SK-N-SH (cell line): ENCODE results near the gene DAPK3. TPM values are rescaled to one million over a fixed set of nuclear protein-coding genes. Genes with fewer than 3 reads are reported as not detected.

Experiments
- CTCF ChIA-PET: fragments of 300-600, 350-600 bp; formaldehyde crosslinking; extraction: SDS; loops from one replicate; lab custom pipeline; 2021; lab: Yijun Ruan, JAX
- POLR2A ChIA-PET: fragments of 350-600 bp; sonication (Branson Sonifier 250); formaldehyde crosslinking; extraction: SDS; loops from one replicate; lab custom pipeline; 2020; ENCODE audit warnings: antibody characterized with exemption, inconsistent platforms; lab: Yijun Ruan, JAX
- DNase-seq: peaks from one replicate; pipeline ENCODE4 v3.0.0; 2012
- H2AFZ ChIP-seq: fragments of 200-600 bp; sonication (generic); 2 replicates; pipeline ENCODE4 v1.8.1; 2016; ENCODE audit warnings: antibody characterized with exemption, mild to moderate bottlenecking, low read depth
- H3F3A ChIP-seq: fragments of 200-600 bp; sonication (generic); replicated peaks from 2 replicates; pipeline ENCODE3; 2016; ENCODE audit warnings: antibody characterized with exemption, mild to moderate bottlenecking; ENCODE audit not compliant: insufficient read depth
- H3K27ac ChIP-seq, 2 experiments: fragments of 200-500 bp in 1 of 2; fragments of 200-600 bp in 1 of 2; sonication (Bioruptor generic) in 1 of 2; sonication (generic), shearing (Covaris generic) in 1 of 2; 2 replicates each; pipeline versions ENCODE4 v1.5.1 to v1.6.1; 2014 to 2016; ENCODE audit warnings: low read depth in 2 of 2, inconsistent platforms in 1 of 2, low read length in 1 of 2, mild to moderate bottlenecking in 1 of 2, mixed read lengths in 1 of 2
- H3K27me3 ChIP-seq: fragments of 200-600 bp; sonication (generic), shearing (Covaris generic); 2 replicates; pipeline ENCODE4 v1.6.1; 2016; ENCODE audit warnings: mixed run types; ENCODE audit not compliant: insufficient read depth
- H3K36me3 ChIP-seq, 2 experiments: fragments of 200-500 bp in 1 of 2; fragments of 200-600 bp in 1 of 2; sonication (Bioruptor generic) in 1 of 2; sonication (generic) in 1 of 2; replicated peaks in 1 of 2; 2 replicates each; pipeline versions ENCODE3 to v1.5.1; 2014 to 2016; ENCODE audit warnings: low read length in 1 of 2, mild to moderate bottlenecking in 1 of 2; ENCODE audit not compliant: insufficient read depth in 2 of 2, control insufficient read depth in 1 of 2
- H3K4me1 ChIP-seq, 2 experiments: fragments of 200-500 bp in 1 of 2; fragments of 200-600 bp in 1 of 2; sonication (Bioruptor generic) in 1 of 2; sonication (generic), shearing (Covaris generic) in 1 of 2; 2 replicates each; pipeline versions ENCODE4 v1.5.1 to v1.6.1; 2014 to 2016; ENCODE audit warnings: low read depth in 1 of 2, low read length in 1 of 2, mixed run types in 1 of 2; ENCODE audit not compliant: insufficient read depth in 2 of 2, control insufficient read depth in 1 of 2
- H3K4me2 ChIP-seq: fragments of 200-600 bp; sonication (generic), shearing (Covaris generic); 2 replicates; pipeline ENCODE4 v1.6.1; 2017; ENCODE audit warnings: mixed run types
- H3K4me3 ChIP-seq, 2 experiments: fragments of 200-500 bp in 1 of 2; fragments of 200-600 bp in 1 of 2; sonication (Bioruptor generic) in 1 of 2; sonication (generic), shearing (Covaris generic) in 1 of 2; 2 replicates each; pipeline versions ENCODE4 v1.5.1 to v1.8.1; 2014 to 2016; ENCODE audit warnings: low read depth in 2 of 2, inconsistent platforms in 1 of 2, low read length in 1 of 2, mild to moderate bottlenecking in 1 of 2, mixed read lengths in 1 of 2, moderate library complexity in 1 of 2
- H3K79me2 ChIP-seq: fragments of 200-600 bp; sonication (generic); 2 replicates; pipeline ENCODE4 v1.8.1; 2017; ENCODE audit warnings: mild to moderate bottlenecking; ENCODE audit not compliant: insufficient read depth
- H3K9ac ChIP-seq: fragments of 200-600 bp; sonication (generic); 2 replicates; pipeline ENCODE4 v1.6.1; 2017; ENCODE audit warnings: mixed run types
- H3K9me2 ChIP-seq: fragments of 200-600 bp; sonication (generic); 2 replicates; pipeline ENCODE4 v1.6.1; 2017; ENCODE audit warnings: mixed run types
- H3K9me3 ChIP-seq: fragments of 200-600 bp; sonication (generic); 2 replicates; pipeline ENCODE4 v1.6.1; 2017; ENCODE audit warnings: mixed run types, mild to moderate bottlenecking, moderate library complexity
- H4K20me1 ChIP-seq: fragments of 200-600 bp; sonication (generic); 2 replicates; pipeline ENCODE4 v1.6.1; 2017; ENCODE audit warnings: mild to moderate bottlenecking, mixed run types; ENCODE audit not compliant: insufficient read depth
- CHD2 ChIP-seq: fragments of 150-350 bp; IDR thresholded peaks from 2 replicates; pipeline ENCODE4 v1.6.1; 2018; ENCODE audit warnings: low read length; ENCODE audit not compliant: partially characterized antibody
- EP300 ChIP-seq, 2 experiments: IDR thresholded peaks; 2 replicates each; pipeline versions ENCODE4 v1.4.0 to v1.6.1; 2012; ENCODE audit warnings: borderline replicate concordance in 1 of 2, low read depth in 1 of 2, low read length in 1 of 2
- EZH2phosphoT487 ChIP-seq: fragments of 200-600 bp; sonication (generic); IDR thresholded peaks from 2 replicates; pipeline ENCODE4 v1.6.1; 2017; ENCODE audit warnings: low read depth, mixed run types, mild to moderate bottlenecking, antibody characterized with exemption, moderate library complexity, borderline replicate concordance
- GATA2 ChIP-seq: sonication (generic); formaldehyde crosslinking; IDR thresholded peaks from 2 replicates; pipeline ENCODE4 v1.5.0; 2020; ENCODE audit warnings: mild to moderate bottlenecking, missing genetic modification reagents
- JUND ChIP-seq: IDR thresholded peaks from 2 replicates; pipeline ENCODE4 v1.4.0; 2012
- MXI1 ChIP-seq: IDR thresholded peaks from 2 replicates; pipeline ENCODE4 v1.6.1; 2012; ENCODE audit warnings: mild to moderate bottlenecking, low read depth, low read length, improper control_type of control experiment
- NRF1 ChIP-seq: IDR thresholded peaks from 2 replicates; pipeline ENCODE4 v1.6.1; 2012; ENCODE audit warnings: low read depth, mild to moderate bottlenecking, low read length
- POLR2AphosphoS5 ChIP-seq: IDR thresholded peaks from 2 replicates; pipeline ENCODE4 v1.6.1; 2012; ENCODE audit warnings: low read depth, low read length
- RCOR1 ChIP-seq: fragments of 150-350 bp; IDR thresholded peaks from 2 replicates; pipeline ENCODE4 v1.6.1; 2017; ENCODE audit warnings: antibody characterized with exemption, low read length
- RFX5 ChIP-seq: IDR thresholded peaks from 2 replicates; pipeline ENCODE4 v1.6.1; 2012; ENCODE audit warnings: mild to moderate bottlenecking, improper control_type of control experiment, low read length
- RXRA ChIP-seq: IDR thresholded peaks from 2 replicates; pipeline ENCODE4 v1.4.0; 2012; ENCODE audit warnings: low read depth, mild to moderate bottlenecking, borderline replicate concordance
- SIN3A ChIP-seq: IDR thresholded peaks from 2 replicates; pipeline ENCODE4 v1.6.1; 2012; ENCODE audit warnings: low read depth, mild to moderate bottlenecking, low read length, moderate library complexity, borderline replicate concordance
- TAF1 ChIP-seq: IDR thresholded peaks from 2 replicates; pipeline ENCODE4 v1.6.1; 2012; ENCODE audit warnings: low read depth, mild to moderate bottlenecking, low read length, moderate library complexity, borderline replicate concordance
- WGBS: methylation state at CpG from one replicate; pipeline ENCODE4 v1.1.6; 2017; ENCODE audit warnings: low lambda C conversion rate; 5-methylcytosine and 5-hydroxymethylcytosine counted together
- polyA plus RNA-seq, 3 experiments: library from polyadenylated mRNA; depleted of rRNA; stranded (reverse); fragments of >200 nt; gene quantifications; 2 replicates each; pipeline ENCODE4 v1.2.3, GENCODE V29; 2012
- TF ChIP-seq, protein P1 (sequence below): fragments of 150-350 bp; IDR thresholded peaks from 2 replicates; pipeline ENCODE4 v1.6.1; 2016; ENCODE audit warnings: mild to moderate bottlenecking, low read depth, low read length
- TF ChIP-seq, protein P2 (sequence below): IDR thresholded peaks from 2 replicates; pipeline ENCODE4 v1.4.0; 2012; ENCODE audit warnings: low read depth
- TF ChIP-seq, protein P3 (sequence below): fragments of 150-350 bp; IDR thresholded peaks from 2 replicates; pipeline ENCODE4 v1.6.1; 2017; ENCODE audit warnings: antibody characterized with exemption, low read length, low read depth, borderline replicate concordance
- TF ChIP-seq, protein P4 (sequence below): fragments of 200-600 bp; sonication (generic); IDR thresholded peaks from 2 replicates; pipeline ENCODE4 v1.6.1; 2017; ENCODE audit warnings: antibody characterized with exemption, mild to moderate bottlenecking, moderate library complexity

The DAPK3 gene
- polyA plus RNA-seq, 1 of the 3 experiments (the other 2 are of a cell fraction), result 142 TPM

DNA sequence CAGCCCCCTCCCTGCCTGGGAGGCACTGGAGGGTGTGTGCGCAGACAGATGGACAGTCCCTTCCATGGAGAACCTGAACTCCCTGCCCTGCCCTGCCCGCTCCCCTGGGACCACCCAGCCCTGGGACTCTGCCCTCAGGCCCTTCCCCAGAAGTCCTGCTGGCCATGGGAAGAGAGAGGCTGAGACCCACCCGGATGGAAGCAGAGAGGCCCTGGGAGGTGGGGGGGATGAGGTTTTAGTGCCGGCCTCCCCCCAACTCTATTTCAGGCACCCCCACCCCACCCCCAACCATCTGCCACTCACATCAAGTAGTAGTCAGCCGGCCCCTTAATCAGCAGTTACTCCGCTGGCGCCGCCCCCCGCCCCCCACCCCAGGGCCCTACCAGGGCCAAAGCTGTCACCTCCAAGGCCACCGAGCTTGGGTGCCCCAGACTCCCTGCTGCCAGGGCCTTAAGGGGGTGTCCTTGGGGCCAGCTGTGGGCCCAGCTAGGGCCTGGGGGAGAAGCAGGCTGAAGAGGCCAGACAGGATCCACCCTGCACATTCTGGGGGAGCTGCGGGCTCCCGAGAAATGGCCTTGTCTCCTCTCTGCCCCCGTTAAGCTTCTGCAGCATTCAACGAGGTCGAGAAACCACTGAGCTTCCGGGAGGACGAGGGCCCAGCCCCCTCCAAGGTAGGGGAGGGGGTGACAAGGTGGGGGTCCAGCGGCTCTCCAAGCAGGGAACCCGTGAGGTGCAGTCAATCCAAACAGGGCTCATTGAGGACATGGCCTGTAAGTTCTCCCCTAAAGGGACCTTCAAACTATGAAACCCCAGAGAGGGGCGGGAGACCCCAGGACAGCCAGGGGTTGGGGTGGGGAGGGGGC, 20.7 kb downstream of the DAPK3 start:
- POLR2A ChIA-PET, result interaction anchor here (0.6 to 1.6 kb wide), 2 partner anchors 21 to 69 kb away, joined by 3 read pairs; partner anchors contain the start of gene DAPK3

DNA sequence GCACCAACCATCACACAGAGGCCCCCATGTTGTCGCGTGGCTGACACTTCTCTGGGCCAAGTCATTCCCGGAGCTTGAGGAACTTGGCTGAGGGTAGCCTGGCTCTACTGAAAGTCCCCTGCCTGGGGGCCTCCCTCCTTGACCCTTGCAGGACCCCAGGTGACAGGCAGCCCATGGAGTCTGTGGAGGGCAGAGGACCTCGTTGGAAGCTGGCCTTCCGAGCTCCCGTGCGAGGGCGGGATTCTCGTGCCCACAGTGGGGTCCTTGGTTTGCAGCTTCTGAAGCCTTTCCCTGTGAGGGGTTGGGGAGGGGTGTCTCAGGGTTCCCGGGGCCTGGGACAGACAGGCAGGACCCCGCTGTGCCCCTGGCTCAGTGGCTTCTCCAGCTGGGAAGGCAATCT, 21.6 kb downstream of the DAPK3 start:
- Histone ChIP-seq H3K9ac (no peak overlapping the region), H2AFZ (no peak overlapping the region), H3K9me2 (no peaks in the 10 kb centered on the region), H3K79me2 (no peaks in the 10 kb centered on the region; the same call in 1 of the 2 replicates), H3K36me3 (no peaks in the 10 kb centered on the region), H3K27me3 (no peaks in the 10 kb centered on the region), H3K4me3 (no peak overlapping the region), H3F3A (no peaks in the 10 kb centered on the region), H3K9me3 (no peaks in the 10 kb centered on the region), H3K4me1 (no peaks in the 10 kb centered on the region; a peak in 1 of 4 replicates), H4K20me1 (0 out of 2 replicates have a peak, but pooled peaks cover 3% of the 10 kb centered on the region), H3K4me2 (no peak overlapping the region), H3K27ac (no peak overlapping the region)
- ChIA-PET CTCF (interaction anchor here (0.9 kb wide), 1 partner anchor 9 kb away, joined by 3 read pairs; no protein-coding TSS in a partner anchor), POLR2A (interaction anchor here (1.6 kb wide), 1 partner anchor 22 kb away, joined by 3 read pairs; the partner anchor contains the start of gene DAPK3)
- no peak for DNase-seq
- 20% methylated on average over 3 of the region's 11 CpGs for WGBS
- no peak for TF ChIP-seq NRF1
- TF ChIP-seq JUND, result no peak
- TF ChIP-seq CHD2, result no peak
- no peak for TF ChIP-seq RFX5
- no peak for TF ChIP-seq SIN3A
- TF ChIP-seq, protein P1, sequence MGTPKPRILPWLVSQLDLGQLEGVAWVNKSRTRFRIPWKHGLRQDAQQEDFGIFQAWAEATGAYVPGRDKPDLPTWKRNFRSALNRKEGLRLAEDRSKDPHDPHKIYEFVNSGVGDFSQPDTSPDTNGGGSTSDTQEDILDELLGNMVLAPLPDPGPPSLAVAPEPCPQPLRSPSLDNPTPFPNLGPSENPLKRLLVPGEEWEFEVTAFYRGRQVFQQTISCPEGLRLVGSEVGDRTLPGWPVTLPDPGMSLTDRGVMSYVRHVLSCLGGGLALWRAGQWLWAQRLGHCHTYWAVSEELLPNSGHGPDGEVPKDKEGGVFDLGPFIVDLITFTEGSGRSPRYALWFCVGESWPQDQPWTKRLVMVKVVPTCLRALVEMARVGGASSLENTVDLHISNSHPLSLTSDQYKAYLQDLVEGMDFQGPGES, result no peak
- TF ChIP-seq, protein P2, sequence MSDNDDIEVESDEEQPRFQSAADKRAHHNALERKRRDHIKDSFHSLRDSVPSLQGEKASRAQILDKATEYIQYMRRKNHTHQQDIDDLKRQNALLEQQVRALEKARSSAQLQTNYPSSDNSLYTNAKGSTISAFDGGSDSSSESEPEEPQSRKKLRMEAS, result no peak
- no peak for TF ChIP-seq POLR2AphosphoS5
- TF ChIP-seq GATA2 (CRISPR knock-in tag), result no peak
- TF ChIP-seq RCOR1, result no peak
- no peak for TF ChIP-seq RXRA
- TF ChIP-seq, protein P3, sequence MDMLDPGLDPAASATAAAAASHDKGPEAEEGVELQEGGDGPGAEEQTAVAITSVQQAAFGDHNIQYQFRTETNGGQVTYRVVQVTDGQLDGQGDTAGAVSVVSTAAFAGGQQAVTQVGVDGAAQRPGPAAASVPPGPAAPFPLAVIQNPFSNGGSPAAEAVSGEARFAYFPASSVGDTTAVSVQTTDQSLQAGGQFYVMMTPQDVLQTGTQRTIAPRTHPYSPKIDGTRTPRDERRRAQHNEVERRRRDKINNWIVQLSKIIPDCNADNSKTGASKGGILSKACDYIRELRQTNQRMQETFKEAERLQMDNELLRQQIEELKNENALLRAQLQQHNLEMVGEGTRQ, result no peak
- no peak for TF ChIP-seq EP300 (IDR thresholded peaks at IDR 0.05; ENCODE audit: borderline replicate concordance in 1 of 2, low read depth in 1 of 2, low read length in 1 of 2)
- TF ChIP-seq TAF1, result no peak

More for the DNA sequence above, 20.7 kb downstream of the DAPK3 start:
- 84% methylated on average over 8 of the region's 20 CpGs for WGBS
- H3F3A ChIP-seq, result no peaks in the 10 kb centered on the region
- no peaks in the 10 kb centered on the region for H3K36me3 ChIP-seq
- no peak for DNase-seq
- no peak overlapping the region for H3K9ac ChIP-seq
- H3K27ac ChIP-seq, result no peak overlapping the region
- no peaks in the 10 kb centered on the region; the same call in 1 of the 2 replicates for H3K79me2 ChIP-seq
- CTCF ChIA-PET, result interaction anchor here (0.9 kb wide), 1 partner anchor 10 kb away, joined by 3 read pairs; no protein-coding TSS in a partner anchor
- no peak for TF ChIP-seq EZH2phosphoT487
- TF ChIP-seq MXI1, result no peak
- TF ChIP-seq SIN3A, result no peak
- TF ChIP-seq, protein P2, result no peak
- TF ChIP-seq, protein P4, sequence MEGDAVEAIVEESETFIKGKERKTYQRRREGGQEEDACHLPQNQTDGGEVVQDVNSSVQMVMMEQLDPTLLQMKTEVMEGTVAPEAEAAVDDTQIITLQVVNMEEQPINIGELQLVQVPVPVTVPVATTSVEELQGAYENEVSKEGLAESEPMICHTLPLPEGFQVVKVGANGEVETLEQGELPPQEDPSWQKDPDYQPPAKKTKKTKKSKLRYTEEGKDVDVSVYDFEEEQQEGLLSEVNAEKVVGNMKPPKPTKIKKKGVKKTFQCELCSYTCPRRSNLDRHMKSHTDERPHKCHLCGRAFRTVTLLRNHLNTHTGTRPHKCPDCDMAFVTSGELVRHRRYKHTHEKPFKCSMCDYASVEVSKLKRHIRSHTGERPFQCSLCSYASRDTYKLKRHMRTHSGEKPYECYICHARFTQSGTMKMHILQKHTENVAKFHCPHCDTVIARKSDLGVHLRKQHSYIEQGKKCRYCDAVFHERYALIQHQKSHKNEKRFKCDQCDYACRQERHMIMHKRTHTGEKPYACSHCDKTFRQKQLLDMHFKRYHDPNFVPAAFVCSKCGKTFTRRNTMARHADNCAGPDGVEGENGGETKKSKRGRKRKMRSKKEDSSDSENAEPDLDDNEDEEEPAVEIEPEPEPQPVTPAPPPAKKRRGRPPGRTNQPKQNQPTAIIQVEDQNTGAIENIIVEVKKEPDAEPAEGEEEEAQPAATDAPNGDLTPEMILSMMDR, result no peak
- no peaks in the 10 kb centered on the region for H3K27me3 ChIP-seq
- H3K4me1 ChIP-seq, result no peaks in the 10 kb centered on the region; a peak in 1 of 4 replicates
- H2AFZ ChIP-seq, result no peak overlapping the region
- 0 out of 2 replicates have a peak, but pooled peaks cover 3% of the 10 kb centered on the region for H4K20me1 ChIP-seq
- no peaks in the 10 kb centered on the region for H3K9me3 ChIP-seq
- H3K4me3 ChIP-seq, result no peak overlapping the region
- H3K4me2 ChIP-seq, result no peak overlapping the region
- H3K9me2 ChIP-seq, result no peaks in the 10 kb centered on the region
